HL-60 (cell line): Measurements from ENCODE around the gene FOXO6.

Experiments
- CTCF ChIP-seq: IDR thresholded peaks from one replicate; pipeline ENCODE4 v1.5.1; 2011; ENCODE audit warnings: low read length, control low read depth, inconsistent platforms; ENCODE audit not compliant: insufficient read depth
- GABPA ChIP-seq: IDR thresholded peaks from 2 replicates; pipeline ENCODE4 v1.6.1; 2012; ENCODE audit warnings: low read depth
- POLR2AphosphoS5 ChIP-seq: IDR thresholded peaks from 2 replicates; pipeline ENCODE4 v1.6.1; 2012; ENCODE audit warnings: low read depth
- REST ChIP-seq: IDR thresholded peaks from 2 replicates; pipeline ENCODE4 v1.6.1; 2012; ENCODE audit warnings: low read depth; ENCODE audit not compliant: insufficient replicate concordance

GRCh38 chr1:41348394-41348793 is 12.8 kb upstream of the FOXO6 start:
- no peak for TF ChIP-seq CTCF
- TF ChIP-seq REST: no peak
- TF ChIP-seq POLR2AphosphoS5: no peak
- TF ChIP-seq GABPA: no peak
